ENCODE data around the gene CHD9. TPM values are rescaled to one million over a fixed set of nuclear protein-coding genes. Genes with fewer than 3 reads are reported as not detected.
A peak's percentile ranks its signal among the peaks of the same experiment; 100 is the strongest.

Gene CHD9
- total and polyA plus RNA-seq, 9 of the 15 experiments (the other 6 are each of a cell fraction or from before 2014, with no cell fraction given) = 29.0 to 69.3 (median 40.6) TPM

GRCh38 chr16:53131363-53132071 lies 76.7 kb downstream of the CHD9 start (continued):
- TF ChIP-seq THAP12 (CRISPR knock-in tag; IDR thresholded peaks at IDR 0.05) = peak; percentile 29; the same call in 1 of the 2 replicates
- TF ChIP-seq E2F8 (IDR thresholded peaks at IDR 0.05; ENCODE audit: low read depth, partially characterized antibody) = peak; percentile 36
- 0 out of 2 replicates have a peak, but pooled peaks have one; percentile 4 for TF ChIP-seq CREM (IDR thresholded peaks at IDR 0.05; ENCODE audit: low read depth)
- TF ChIP-seq L3MBTL2 (IDR thresholded peaks at IDR 0.05) = peak; percentile 29; the same call in 1 of the 2 replicates
- TF ChIP-seq POLR2A (conservative IDR thresholded peaks at IDR 0.05) = 0 out of 2 replicates have a peak, but pooled peaks have one; percentile 27
- TF ChIP-seq SAFB (IDR thresholded peaks at IDR 0.05; ENCODE audit: borderline replicate concordance, low read depth, low read length) = peak; percentile 72
- peak; percentile 43; the same call in 1 of the 2 replicates for TF ChIP-seq RBFOX2 (IDR thresholded peaks at IDR 0.05; ENCODE audit: low read depth, low read length)
- TF ChIP-seq MLLT1 (IDR thresholded peaks at IDR 0.05) = peak in 1 of 2 experiments; percentile 49; a peak in 1 of 4 replicates
- TF ChIP-seq RBBP5 (IDR thresholded peaks at IDR 0.05; ENCODE audit: borderline replicate concordance, insufficient read depth, low read length, poor library complexity, severe bottlenecking) = peak; percentile 81
- peak; percentile 43 to 75; a peak in 2 of 4 replicates for TF ChIP-seq MNT (conservative IDR thresholded peaks at IDR 0.05)
